ENCODE results near the gene NUFIP1. TPM values are rescaled to one million over a fixed set of nuclear protein-coding genes. Genes with fewer than 3 reads are reported as not detected.

The NUFIP1 gene
- polyA plus RNA-seq (2012; ENCODE audit: insufficient read length, low read depth), result 4.1 TPM

GRCh38 chr13:44989071-44989889 lies at the start of gene NUFIP1, which contains the start of gene GPALPP1:
Gene NUFIP1 (minus strand): TSS chr13:44989471. CDS start chr13:44989436, 35 bp downstream.
Gene GPALPP1 (plus strand): TSS chr13:44989538. CDS start chr13:44989655, 117 bp downstream.
- TF ChIP-seq FOXP2 (optimal IDR thresholded peaks at IDR 0.05; ENCODE audit: borderline replicate concordance, extremely low read depth, extremely low read length, insufficient read depth) (no peak), SIN3A (IDR thresholded peaks at IDR 0.05; ENCODE audit: borderline replicate concordance, insufficient read depth, low read length) (peak; percentile 53; the same call in 1 of the 2 replicates), REST (IDR thresholded peaks at IDR 0.05; ENCODE audit: insufficient read depth in 1 of 2, low read depth in 2 of 2, low read length in 2 of 2) (no peak), TAF1 (IDR thresholded peaks at IDR 0.05; ENCODE audit: borderline replicate concordance, insufficient read depth, low read length) (peak; percentile 50; the same call in 1 of the 2 replicates), POLR2AphosphoS5 (IDR thresholded peaks at IDR 0.05; ENCODE audit: low read depth, low read length) (peak; percentile 68)

- TF ChIP-seq SIN3A (IDR thresholded peaks at IDR 0.05; ENCODE audit: borderline replicate concordance, insufficient read depth, low read length) (no peak), REST (IDR thresholded peaks at IDR 0.05; ENCODE audit: insufficient read depth in 1 of 2, low read depth in 2 of 2, low read length in 2 of 2) (no peak), TAF1 (IDR thresholded peaks at IDR 0.05; ENCODE audit: borderline replicate concordance, insufficient read depth, low read length) (no peak), FOXP2 (optimal IDR thresholded peaks at IDR 0.05; ENCODE audit: borderline replicate concordance, extremely low read depth, extremely low read length, insufficient read depth) (no peak), POLR2AphosphoS5 (IDR thresholded peaks at IDR 0.05; ENCODE audit: low read depth, low read length) (no peak)
These were observed 46.9 kb upstream of the NUFIP1 start for GRCh38 chr13:45036206-45036605.

- TF ChIP-seq POLR2AphosphoS5 (IDR thresholded peaks at IDR 0.05; ENCODE audit: low read depth, low read length) (no peak), REST (IDR thresholded peaks at IDR 0.05; ENCODE audit: insufficient read depth in 1 of 2, low read depth in 2 of 2, low read length in 2 of 2) (no peak), SIN3A (IDR thresholded peaks at IDR 0.05; ENCODE audit: borderline replicate concordance, insufficient read depth, low read length) (no peak), FOXP2 (optimal IDR thresholded peaks at IDR 0.05; ENCODE audit: borderline replicate concordance, extremely low read depth, extremely low read length, insufficient read depth) (no peak), TAF1 (IDR thresholded peaks at IDR 0.05; ENCODE audit: borderline replicate concordance, insufficient read depth, low read length) (no peak)
These were observed 45.1 kb upstream of the NUFIP1 start for GRCh38 chr13:45034342-45034741.

DNA sequence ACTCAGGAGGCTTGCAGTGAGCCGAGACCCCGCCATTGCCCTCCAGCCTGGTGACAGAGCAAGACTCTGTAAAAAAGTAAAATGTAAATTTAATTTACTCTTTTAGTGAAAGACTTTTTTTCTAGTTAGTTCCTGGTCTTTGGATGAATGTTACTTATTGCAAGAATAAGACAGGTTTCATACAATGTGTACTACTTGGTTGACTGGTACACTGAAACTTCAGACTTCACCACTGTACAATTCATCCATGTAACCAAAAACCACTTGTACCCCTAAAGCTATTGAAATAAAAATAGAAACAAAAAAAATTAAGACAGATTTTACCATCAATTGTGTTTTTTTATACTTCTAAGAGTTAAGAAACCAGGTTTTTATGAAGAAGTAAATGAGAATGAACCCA lies 35.6 kb upstream of the NUFIP1 start:
- TF ChIP-seq SIN3A (IDR thresholded peaks at IDR 0.05; ENCODE audit: borderline replicate concordance, insufficient read depth, low read length) (no peak), FOXP2 (optimal IDR thresholded peaks at IDR 0.05; ENCODE audit: borderline replicate concordance, extremely low read depth, extremely low read length, insufficient read depth) (no peak), POLR2AphosphoS5 (IDR thresholded peaks at IDR 0.05; ENCODE audit: low read depth, low read length) (no peak), REST (IDR thresholded peaks at IDR 0.05; ENCODE audit: insufficient read depth in 1 of 2, low read depth in 2 of 2, low read length in 2 of 2) (no peak), TAF1 (IDR thresholded peaks at IDR 0.05; ENCODE audit: borderline replicate concordance, insufficient read depth, low read length) (no peak)

All from PFSK-1 (cell line).